Transverse colon (tissue), 4 donors: Measurements from ENCODE around the gene OR2J1. TPM values are rescaled to one million over a fixed set of nuclear protein-coding genes. Genes with fewer than 3 reads are reported as not detected.
"Not testable (repeated sequence)": the region's sequence is repeated elsewhere in the genome, so short reads cannot be mapped to it uniquely, and the experiment has no call there.

Experiments
- DNase-seq: peaks from one replicate; pipeline ENCODE4 v3.0.0-alpha.2; 2019
- H3K27ac ChIP-seq, 4 donors: fragments of 200-600 bp; sonication (generic); 2 replicates each; pipeline ENCODE4 v1.5.1; 2016 to 2018; ENCODE audit warnings: inconsistent platforms in 4 of 4
- H3K27me3 ChIP-seq: fragments of 200-600 bp; sonication (generic); 2 replicates; pipeline ENCODE4 v1.5.1; 2017; ENCODE audit warnings: inconsistent platforms
- H3K36me3 ChIP-seq, 4 donors: fragments of 200-600 bp; sonication (generic); 2 replicates each; pipeline ENCODE4 v1.5.1; 2017 to 2019; ENCODE audit warnings: inconsistent platforms in 4 of 4
- H3K4me1 ChIP-seq, 4 donors: fragments of 200-600 bp; sonication (generic); 2 replicates each; pipeline ENCODE4 v1.5.1; 2017 to 2020; ENCODE audit warnings: inconsistent platforms in 4 of 4
- H3K4me3 ChIP-seq, 4 donors: fragments of 200-600 bp; sonication (generic); 1 replicate in 1 of 4; 2 replicates in 3 of 4; pipeline versions ENCODE4 v1.5.1 to v1.6.1; 2017 to 2019; ENCODE audit warnings: inconsistent platforms in 4 of 4
- H3K9me3 ChIP-seq, 2 donors: fragments of 200-600 bp; sonication (generic); 2 replicates each; pipeline ENCODE4 v1.5.1; 2017 to 2019; ENCODE audit warnings: inconsistent platforms in 2 of 2
- EP300 ChIP-seq: sonication (generic); formaldehyde crosslinking; IDR thresholded peaks from one replicate; pipeline ENCODE4 v1.6.1; 2017; ENCODE audit warnings: antibody characterized with exemption, low read depth
- POLR2A ChIP-seq: fragments of 450-650 bp; IDR thresholded peaks from one replicate; pipeline ENCODE4 v1.6.1; 2016; ENCODE audit warnings: antibody characterized with exemption, mild to moderate bottlenecking, moderate library complexity
- POLR2AphosphoS5 ChIP-seq, 3 donors: sonication (generic); formaldehyde crosslinking; IDR thresholded peaks; one replicate each; pipeline ENCODE4 v1.6.1; 2016; ENCODE audit warnings: antibody characterized with exemption in 3 of 3
- WGBS, 2 donors: methylation state at CpG; one replicate each; pipeline ENCODE4 v1.1.5; 2018; ENCODE audit warnings: low coverage in 1 of 2; 5-methylcytosine and 5-hydroxymethylcytosine counted together
- in situ Hi-C, 4 donors: fragments of 200-750 bp; cut with MboI; loops; one replicate each; pipeline versions ENCODE4 v1.15.0 to v1.15.1; 2017; ENCODE audit warnings: low sequenced_read_pairs in 3 of 4, low pct_ligation_motif_present in 1 of 4, low pct_unique_long_range_greater_than_20kb in 1 of 4
- intact Hi-C: fragments of 100-400 bp; cut with DNase I; formaldehyde crosslinking; loops from one replicate; pipeline ENCODE4 v1.15.1; 2023; ENCODE audit warnings: low total_unique reads
- total RNA-seq, 4 donors: library from RNA; depleted of rRNA; stranded (reverse); fragments of >200 nt; gene quantifications; one replicate each; pipeline ENCODE4 v1.1.0, GENCODE V29; 2016
- TF ChIP-seq, protein P1 (sequence below), 5 experiments: fragments of 200-600 bp in 3 of 5; fragments of 450-650 bp in 2 of 5; sonication (generic) in 3 of 5; IDR thresholded peaks; 1 replicate in 2 of 5; 2 replicates in 3 of 5; pipeline ENCODE4 v1.5.1; 2016 to 2017; ENCODE audit warnings: antibody characterized with exemption in 5 of 5, inconsistent platforms in 3 of 5, mild to moderate bottlenecking in 2 of 5, moderate library complexity in 1 of 5

OR2J1 gene
- total RNA-seq, 4 donors from 2014 or later, result not detected

- DNase-seq, result no peak
- in situ Hi-C loops (no loop called here), intact Hi-C loops (no loop called here)
Measured at GRCh38 chr6:29097803-29098202, 1.5 kb upstream of the OR2J1 start.

DNA sequence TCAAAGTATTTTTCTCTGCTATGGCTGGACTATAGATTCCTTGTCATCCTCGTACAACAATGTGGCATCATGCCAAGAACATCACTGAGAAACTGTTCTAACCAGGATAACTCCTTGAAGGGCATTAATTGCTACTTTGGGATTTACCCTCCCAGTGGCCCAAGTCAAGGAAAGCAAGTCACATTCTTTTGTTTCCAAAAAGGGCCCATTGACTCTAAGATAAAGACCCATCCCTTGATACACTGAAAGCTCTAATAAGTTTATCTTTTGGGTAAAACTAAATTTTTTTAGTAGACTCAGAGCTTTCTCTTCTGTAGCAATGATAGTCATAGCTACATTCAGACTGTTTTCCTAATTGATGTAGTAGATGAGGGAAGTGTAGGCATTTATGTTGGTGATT, 8.5 kb downstream of the OR2J1 start, which contains the start of gene OR2J3:
Gene OR2J3 (plus strand): TSS at position 301 of the 400 bp plus-strand sequence. CDS start 3,833 bp downstream, outside the sequence.
- TF ChIP-seq EP300 (no peak), POLR2AphosphoS5 (IDR thresholded peaks at IDR 0.05) (no peak), POLR2A (no peak)
- TF ChIP-seq, protein P1, sequence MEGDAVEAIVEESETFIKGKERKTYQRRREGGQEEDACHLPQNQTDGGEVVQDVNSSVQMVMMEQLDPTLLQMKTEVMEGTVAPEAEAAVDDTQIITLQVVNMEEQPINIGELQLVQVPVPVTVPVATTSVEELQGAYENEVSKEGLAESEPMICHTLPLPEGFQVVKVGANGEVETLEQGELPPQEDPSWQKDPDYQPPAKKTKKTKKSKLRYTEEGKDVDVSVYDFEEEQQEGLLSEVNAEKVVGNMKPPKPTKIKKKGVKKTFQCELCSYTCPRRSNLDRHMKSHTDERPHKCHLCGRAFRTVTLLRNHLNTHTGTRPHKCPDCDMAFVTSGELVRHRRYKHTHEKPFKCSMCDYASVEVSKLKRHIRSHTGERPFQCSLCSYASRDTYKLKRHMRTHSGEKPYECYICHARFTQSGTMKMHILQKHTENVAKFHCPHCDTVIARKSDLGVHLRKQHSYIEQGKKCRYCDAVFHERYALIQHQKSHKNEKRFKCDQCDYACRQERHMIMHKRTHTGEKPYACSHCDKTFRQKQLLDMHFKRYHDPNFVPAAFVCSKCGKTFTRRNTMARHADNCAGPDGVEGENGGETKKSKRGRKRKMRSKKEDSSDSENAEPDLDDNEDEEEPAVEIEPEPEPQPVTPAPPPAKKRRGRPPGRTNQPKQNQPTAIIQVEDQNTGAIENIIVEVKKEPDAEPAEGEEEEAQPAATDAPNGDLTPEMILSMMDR (IDR thresholded peaks at IDR 0.05), result no peak
- Histone ChIP-seq H3K27ac (no peak within 1 kb of the TSS), H3K36me3 (no peaks in the 10 kb centered on the region), H3K27me3 (no peaks in the 10 kb centered on the region), H3K4me3 (no peak within 1 kb of the TSS), H3K4me1 (no peaks in the 10 kb centered on the region), H3K9me3 (no peaks in the 10 kb centered on the region)
- WGBS, 2 donors, result 20% methylated on average over 1 of the region's 1 CpG; no CpG with 5 or more reads in 1 of the 2 donors
- no peak for DNase-seq
- intact Hi-C loops, result no loop called here
- in situ Hi-C loops, result no loop called here

More at GRCh38 chr6:29097803-29098202, 1.5 kb upstream of the OR2J1 start:
- TF ChIP-seq POLR2A, result no peak
- no peak for TF ChIP-seq POLR2AphosphoS5 (IDR thresholded peaks at IDR 0.05)
- TF ChIP-seq, protein P1 (IDR thresholded peaks at IDR 0.05), result no peak
- no peak for TF ChIP-seq EP300
- no peak overlapping the region for H3K27ac ChIP-seq
- no peaks in the 10 kb centered on the region for H3K27me3 ChIP-seq
- H3K4me1 ChIP-seq, result no peaks in the 10 kb centered on the region
- H3K9me3 ChIP-seq, result no peaks in the 10 kb centered on the region
- 42 to 53% methylated on average over 1 of the region's 1 CpG for WGBS, 2 donors
- no peak overlapping the region for H3K4me3 ChIP-seq
- no peaks in the 10 kb centered on the region for H3K36me3 ChIP-seq

DNA sequence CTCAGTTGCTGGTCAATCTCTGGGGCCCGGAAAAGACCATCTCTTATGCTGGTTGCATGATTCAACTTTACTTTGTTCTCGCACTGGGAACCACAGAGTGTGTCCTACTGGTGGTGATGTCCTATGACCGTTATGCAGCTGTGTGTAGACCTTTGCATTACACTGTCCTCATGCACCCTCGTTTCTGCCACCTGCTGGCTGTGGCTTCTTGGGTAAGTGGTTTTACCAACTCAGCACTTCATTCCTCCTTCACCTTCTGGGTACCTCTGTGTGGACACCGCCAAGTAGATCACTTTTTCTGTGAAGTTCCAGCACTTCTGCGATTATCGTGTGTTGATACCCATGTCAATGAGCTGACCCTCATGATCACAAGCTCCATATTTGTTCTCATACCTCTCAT, 12.8 kb downstream of the OR2J1 start:
- H3K36me3 ChIP-seq, result no peaks in the 10 kb centered on the region
- intact Hi-C loops, result no loop called here
- WGBS, 2 donors, result 73 to 87% methylated on average over 3 to 7 of the region's 7 CpGs

DNA sequence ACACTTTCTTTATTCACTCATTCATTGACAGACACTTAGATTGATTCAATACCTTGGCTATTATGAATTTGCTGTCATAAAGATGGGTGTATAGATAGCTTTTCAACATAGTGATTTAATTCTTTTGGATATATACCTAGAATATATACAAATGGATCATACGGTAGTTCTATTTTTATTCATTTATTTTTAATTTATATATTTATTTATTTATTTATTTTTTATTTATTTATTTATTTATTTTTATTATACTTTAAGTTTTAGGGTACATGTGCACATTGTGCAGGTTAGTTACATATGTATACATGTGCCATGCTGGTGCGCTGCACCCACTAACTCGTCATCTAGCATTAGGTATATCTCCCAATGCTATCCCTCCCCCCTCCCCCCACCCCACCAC, 15.7 kb downstream of the OR2J1 start:
- H3K4me3 ChIP-seq, H3K36me3 ChIP-seq, H3K27me3 ChIP-seq, DNase-seq, H3K27ac ChIP-seq, H3K4me1 ChIP-seq, H3K9me3 ChIP-seq, intact Hi-C loops, in situ Hi-C loops: not testable (repeated sequence)
- WGBS, 2 donors, result 90 to 100% methylated on average over 1 to 3 of the region's 3 CpGs

More for the DNA sequence above, 12.8 kb downstream of the OR2J1 start:
- in situ Hi-C loops, result no loop called here
- no peaks in the 10 kb centered on the region for H3K4me1 ChIP-seq
- no peak for DNase-seq
- H3K27me3 ChIP-seq, result no peaks in the 10 kb centered on the region
- H3K4me3 ChIP-seq, result no peak overlapping the region
- TF ChIP-seq POLR2A, result no peak
- TF ChIP-seq, protein P1 (IDR thresholded peaks at IDR 0.05), result no peak
- no peak overlapping the region for H3K27ac ChIP-seq
- no peaks in the 10 kb centered on the region for H3K9me3 ChIP-seq

DNA sequence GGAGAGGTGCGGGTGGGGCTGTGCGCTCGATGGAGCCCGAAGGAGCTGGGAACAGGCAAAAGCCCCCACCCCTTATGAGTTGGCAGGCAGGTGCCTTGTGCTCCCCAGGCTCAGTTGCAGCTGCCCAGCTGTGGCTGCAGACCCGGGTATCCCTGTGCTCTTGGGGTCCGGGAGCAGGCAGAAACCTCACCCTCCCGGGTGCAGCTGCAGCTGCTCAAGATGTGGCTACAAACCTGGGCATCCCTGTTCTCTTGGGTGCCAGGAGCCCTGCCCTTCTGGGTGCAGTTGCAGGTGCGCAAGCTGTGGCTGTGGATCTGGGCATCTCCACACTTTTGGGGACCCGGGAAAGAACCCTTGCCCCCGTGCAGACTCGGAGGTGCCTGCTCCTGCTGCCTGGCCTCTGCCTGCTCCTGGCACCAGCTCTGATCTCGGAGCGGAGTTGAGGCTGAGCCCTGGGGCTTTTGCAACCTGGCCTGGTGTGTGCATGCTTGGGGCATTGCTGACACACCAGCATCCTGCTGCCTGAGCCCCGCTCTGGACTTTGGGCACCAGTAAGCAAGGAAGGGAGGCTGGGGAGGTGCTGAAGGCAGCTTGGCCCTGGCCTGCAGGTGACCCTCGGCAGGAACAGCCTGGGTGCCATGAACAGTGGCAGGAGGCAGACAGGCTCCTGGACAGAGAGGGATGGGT, 30.2 kb downstream of the OR2J1 start:
- TF ChIP-seq POLR2A (no peak), POLR2AphosphoS5 (IDR thresholded peaks at IDR 0.05) (no peak), EP300 (no peak)
- TF ChIP-seq, protein P1 (IDR thresholded peaks at IDR 0.05), result no peak
- in situ Hi-C loops, result no loop called here
- H3K4me1 ChIP-seq, result no peaks in the 10 kb centered on the region
- no peak overlapping the region for H3K4me3 ChIP-seq
- DNase-seq, result no peak
- H3K9me3 ChIP-seq, result no peaks in the 10 kb centered on the region
- intact Hi-C loops, result no loop called here
- no peaks in the 10 kb centered on the region for H3K27me3 ChIP-seq
- H3K27ac ChIP-seq, result no peak overlapping the region
- no peaks in the 10 kb centered on the region for H3K36me3 ChIP-seq
- WGBS, 2 donors, result 72% methylated on average over 15 of the region's 15 CpGs; no CpG with 5 or more reads in 1 of the 2 donors
